GM18517 (cell line): ENCODE results near the gene CISD2.
"Not testable (repeated sequence)": the region's sequence is repeated elsewhere in the genome, so short reads cannot be mapped to it uniquely, and the experiment has no call there.

Experiments used
- ATAC-seq: cut with Tn5 transposase; IDR thresholded peaks from one replicate; pipeline ENCODE4 v1.9.1; 2021; ENCODE audit warnings: mild to moderate bottlenecking, moderate library complexity; ENCODE audit not compliant: unreplicated experiment

Gene CISD2

DNA sequence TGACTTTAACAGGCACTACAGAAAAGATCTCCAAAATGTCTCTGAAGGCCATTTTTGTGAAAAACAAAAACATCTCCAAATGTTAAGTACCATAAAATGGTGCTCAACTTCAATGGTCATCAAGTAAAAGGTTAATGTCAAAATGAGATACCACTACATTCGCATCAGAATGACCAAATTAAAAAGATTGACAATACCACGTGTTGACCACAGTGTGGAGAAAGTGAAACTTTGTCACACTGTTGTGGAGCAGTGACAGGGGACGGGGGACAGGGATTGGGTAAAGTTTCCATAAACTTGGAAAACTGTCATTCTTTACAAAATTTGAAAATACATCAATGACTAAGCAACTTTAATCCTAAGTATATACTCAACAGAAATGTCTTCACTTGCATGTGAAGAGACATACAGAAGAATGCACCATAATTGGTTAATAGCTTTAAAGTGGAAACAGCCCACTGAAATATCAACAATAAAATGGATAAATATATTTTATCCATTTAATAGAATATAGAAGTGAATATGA is 19.1 kb upstream of the CISD2 start:
- no peak for ATAC-seq

DNA sequence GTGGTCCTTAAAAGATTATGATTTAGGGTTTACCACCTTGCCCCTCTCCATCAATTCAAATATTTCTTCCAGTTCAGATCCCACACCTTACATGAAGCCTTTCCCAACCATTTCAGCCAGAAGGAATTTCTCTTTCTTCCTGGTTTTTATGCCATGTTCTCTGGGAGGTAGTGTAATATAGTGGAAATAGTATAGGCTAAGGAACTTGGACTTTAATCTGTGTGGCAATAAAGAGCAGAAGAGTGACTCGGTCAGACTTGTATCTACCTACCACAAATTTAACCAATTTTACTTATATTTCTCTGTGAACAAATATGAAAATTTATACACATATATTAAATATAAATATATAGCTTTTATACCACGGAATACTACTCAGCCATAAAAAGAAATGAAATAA is 18.4 kb upstream of the CISD2 start:
- ATAC-seq: no peak

DNA sequence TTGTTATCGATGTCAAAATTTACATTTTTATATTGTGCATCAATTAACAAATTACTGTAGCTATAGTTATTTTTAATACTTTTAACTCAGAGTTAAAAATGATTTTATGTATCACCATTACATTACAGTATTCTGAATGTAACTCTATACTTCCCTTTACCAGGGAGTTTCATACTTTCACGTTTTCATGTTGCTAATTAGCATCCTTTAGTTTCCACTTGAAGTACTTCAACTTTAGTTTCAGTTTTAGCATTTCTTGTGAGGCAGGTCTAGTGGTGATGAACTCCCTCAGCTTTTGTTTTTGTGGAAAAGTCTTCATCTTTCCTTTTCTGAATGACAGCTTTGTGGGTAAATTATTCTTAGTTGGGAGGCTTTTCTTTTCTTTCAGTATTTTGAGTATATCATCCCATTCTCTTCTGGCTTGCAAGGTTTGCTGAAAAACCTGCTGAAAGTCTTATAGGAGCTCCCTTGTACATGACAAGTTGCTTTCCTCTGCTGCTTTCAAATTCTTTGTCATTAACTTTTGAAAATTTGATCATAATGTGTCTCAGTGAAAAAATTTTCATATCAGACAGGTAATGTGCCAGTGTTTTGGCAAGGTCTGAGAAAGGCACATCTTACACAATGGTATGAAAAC is 9.8 kb upstream of the CISD2 start:
- no peak for ATAC-seq

DNA sequence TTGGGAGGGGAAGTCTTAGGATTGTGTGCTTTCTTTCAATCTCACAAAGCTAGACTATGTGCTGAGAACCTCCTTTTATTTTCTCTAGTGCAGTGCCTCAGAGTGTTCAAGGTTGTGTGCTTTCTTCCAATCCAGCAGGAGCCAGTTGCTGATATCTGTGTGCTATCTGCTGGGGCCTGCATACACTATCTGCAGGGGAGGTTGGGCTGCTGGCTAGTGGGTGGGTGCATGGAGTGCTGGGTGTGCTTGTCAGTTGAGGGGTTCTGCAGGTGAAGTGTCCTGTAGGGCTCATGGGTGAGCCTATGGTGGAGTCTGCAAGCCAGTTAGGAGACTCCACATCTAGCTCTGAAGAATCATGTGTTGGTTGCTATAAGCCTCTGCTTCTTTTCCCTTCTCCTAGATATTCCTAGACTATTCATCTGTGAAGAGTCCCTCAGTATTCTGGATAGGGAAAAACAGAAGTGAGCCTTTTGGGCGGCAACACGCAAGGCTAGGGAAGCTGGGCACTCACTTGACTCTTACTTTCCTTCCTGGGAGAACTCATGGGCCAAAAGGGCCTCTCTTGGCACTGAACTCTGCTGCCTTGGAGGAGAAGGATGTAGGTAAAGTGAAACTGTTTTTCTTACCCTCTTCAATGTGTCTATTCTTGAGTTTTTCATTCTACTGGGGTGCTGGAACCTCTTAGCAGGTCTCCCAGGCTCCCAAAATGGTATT is 8.0 kb upstream of the CISD2 start:
- no peak for ATAC-seq

DNA sequence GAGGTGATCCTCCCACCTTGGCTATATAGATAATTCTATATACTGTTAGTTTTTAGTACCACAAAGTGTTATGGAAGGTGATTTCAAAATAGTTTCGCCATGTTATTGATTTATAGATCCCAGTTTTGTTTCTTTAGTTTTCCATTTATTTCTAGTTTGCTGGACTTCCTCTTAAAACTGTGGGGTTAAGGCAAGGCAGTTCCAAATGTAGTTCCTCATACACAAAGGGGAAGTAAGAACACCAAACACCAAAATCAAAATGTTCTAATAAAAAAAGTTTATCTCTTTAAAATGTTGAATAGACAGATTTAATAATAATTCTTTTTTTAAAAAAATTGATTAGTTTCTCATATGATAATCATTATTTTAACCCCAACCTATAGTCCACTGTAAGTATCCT is 6.8 kb upstream of the CISD2 start:
- ATAC-seq: no peak

DNA sequence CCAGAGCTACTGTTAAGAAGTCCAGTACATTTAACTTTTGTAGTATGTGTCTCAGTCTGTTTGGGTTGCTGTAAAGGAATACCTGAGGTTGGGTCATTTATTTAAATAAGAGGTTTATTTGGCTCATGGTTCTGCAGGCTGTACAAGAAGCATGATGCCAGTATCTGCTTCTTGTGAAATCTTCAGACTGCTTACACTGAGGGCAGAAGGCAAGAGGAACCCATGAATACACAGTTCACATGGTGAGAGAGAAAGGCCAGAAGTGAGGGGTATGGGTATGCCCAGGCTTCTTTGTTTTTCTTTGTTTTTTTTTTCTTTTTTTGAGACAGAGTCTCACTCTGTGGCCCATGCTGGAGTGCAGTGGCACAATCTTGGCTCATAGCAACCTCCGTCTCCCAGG is 6.0 kb upstream of the CISD2 start:
- no peak for ATAC-seq

DNA sequence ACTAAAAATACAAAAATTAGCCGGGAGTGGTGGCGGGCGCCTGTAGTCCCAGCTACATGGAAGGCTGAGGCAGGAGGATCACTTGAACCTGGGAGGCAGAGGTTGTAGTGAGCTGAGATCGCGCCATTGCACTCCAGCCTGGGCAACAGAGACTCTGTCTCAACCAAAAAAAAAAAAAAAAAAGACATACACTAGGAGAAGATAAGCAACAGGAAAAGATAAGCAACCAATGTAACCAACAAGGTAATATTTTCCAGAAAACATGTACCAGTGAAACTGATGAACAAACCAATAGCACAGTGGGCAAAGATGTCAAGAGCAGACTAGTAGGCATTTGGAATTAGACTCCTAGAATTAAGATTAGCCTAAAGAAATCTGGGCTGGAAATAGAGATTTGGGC is 3.5 kb upstream of the CISD2 start:
- not testable (repeated sequence) for ATAC-seq

DNA sequence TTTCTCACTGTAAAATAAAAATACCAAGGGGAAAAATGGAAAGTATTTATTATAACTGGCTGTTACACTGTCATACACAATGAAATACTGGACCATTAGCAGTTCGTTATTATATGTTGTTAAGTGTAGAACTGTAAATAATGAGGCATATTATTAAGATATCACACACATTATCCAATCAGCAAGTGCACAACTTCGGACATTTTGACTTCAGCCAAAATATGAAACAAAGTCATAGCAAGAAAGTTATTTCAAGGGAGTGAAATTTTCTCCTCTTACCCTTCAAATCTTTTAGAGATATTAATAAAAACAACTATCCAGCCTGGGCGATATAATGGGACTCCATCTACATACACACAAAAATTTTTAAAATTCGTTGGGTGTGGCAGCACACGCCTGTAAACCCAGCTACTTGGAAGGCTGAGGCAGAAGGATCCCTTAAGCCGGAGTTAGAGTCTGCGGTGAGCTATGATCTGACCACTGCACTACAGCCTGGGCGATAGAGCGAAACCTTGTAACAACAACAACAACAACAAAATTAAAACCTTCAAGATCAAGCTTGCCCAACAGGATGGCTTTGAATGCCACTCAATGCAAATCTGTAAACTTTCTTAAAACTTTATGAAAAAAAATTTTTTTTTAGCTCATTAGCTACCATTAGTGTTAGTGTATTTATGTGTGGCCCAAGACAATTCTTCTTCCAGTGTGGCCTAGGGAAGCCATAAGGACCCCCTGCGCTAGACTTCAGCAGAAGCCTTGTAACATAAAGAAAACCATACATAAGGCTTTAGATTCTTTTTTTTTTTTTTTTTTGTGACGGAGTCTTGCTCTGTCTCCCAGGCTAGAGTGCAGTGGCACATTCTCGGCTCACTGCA is 1.3 kb upstream of the CISD2 start:
- no peak for ATAC-seq

DNA sequence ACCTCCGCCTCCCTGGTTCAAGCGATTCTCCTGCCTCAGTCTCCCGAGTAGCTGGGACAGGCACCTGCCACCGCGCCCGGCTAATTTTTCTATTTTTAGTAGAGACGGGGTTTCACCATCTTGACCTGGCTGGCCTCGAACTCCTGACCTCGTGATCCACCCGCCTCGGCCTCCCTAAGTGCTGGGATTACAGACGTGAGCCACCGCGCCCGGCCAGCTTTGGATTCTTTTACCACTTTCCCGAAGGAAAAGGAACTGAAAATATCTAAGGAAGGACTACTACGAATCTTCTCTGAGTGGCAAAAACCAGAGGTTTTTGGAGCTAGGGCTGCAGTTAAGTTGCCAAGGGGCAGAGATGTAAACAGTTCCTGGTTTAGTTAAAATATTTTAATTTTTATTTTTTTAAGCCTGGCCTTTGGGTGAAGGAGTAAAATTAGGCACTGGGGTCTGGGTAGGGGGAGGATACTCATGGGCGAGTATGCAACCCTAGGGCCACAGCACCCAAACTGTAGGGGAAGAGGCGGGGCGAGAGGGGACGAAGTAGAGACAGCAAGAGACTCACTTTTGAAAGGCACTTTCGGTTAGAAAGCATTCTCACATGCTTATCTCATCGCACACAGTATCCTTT is 525 bp upstream of the CISD2 start:
- ATAC-seq: no peak

DNA sequence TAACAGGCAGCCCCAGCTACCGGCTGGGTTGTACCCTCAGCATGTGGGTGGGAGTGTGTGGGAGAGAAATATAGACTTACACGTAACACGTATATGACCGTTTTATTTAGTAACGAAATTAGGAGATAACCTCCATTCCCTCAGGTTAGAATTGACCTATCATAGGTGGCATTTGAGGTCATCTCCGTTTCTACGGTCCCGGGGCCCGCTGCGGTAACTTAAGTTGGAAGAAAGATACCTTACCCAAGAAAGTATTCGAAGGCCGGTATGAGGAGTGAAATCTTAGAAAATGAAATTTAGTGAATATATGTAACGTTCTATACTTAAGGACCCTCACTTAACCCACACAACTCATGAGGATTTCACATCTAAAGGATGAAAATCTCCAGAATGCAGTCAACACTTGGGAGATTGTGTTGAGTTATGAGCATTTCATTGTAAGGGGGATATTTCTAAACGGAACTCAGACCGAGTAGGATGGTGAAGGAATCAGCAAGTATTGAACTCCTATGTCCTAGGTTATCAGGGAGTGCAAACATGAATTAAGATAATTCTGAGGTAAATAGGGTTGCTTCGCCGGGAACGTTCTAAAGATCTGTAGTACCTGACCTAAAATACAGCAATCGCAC is 891 bp downstream of the CISD2 start:
- peak; percentile 34 for ATAC-seq

DNA sequence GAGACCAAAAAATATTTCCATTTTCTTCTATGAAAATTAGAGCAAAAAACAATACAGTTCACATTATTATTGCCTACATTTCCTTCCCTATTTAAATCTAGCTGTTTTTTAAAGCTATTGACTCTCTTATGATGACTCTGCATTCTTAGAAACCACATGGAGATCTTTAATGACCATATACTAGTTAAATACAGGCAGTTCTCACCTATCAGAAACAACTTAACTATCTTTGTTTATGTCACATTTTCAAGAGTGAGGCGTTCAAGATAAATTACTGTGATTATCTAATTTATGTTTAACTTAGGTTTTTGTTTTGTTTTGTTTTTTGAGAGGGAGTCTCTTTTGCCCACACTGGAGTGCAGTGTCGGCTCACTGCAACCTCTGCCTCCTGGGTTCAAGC is 3.0 kb downstream of the CISD2 start:
- ATAC-seq: no peak

DNA sequence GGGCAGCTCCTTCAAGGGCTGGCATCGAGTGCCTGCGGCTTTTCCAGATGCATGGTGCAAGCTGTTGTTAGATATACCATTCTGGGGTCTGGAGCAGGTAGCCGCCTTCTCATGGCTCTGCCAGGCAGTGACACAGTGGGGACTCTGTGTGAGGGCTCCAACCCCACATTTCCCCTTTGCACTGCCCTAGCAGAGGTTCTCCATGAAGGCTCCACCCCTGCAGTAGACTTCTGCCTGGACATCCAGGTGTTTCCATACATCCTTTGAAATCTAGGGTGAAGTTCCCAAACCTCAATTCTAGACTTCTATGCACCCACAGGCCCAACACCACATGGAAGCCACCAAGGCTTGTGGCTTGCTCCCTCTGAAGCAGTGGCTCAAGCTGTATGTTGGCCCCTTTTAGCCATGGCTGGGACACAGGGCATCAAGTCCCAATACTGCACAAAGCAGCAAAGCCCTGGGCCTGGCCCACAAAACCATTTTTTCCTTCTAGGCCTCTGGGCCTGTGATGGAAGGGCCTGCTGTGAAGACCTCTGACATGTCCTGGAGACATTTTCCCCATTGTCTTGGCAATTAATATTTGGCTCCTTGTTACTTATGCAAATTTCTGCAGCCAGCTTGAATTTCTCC is 8.8 kb downstream of the CISD2 start:
- not testable (repeated sequence) for ATAC-seq

DNA sequence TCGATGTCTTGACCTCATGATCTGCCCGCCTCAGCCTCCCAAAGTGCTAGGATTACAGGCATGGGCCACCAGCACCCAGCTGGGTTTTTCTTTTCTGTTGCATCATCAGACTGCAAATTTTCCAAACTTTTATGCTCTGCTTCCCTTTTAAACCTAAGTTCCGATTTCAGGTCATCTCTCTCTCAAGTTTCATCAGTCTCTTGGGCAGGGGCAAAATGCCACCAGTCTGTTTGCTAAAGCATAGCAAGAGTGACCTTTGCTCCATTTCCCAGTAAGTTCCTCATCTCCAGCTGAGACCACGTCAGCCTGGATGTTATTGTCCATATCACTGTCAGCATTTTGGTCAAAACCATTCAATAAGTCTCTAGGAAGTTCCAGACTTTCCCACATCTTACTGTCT is 9.6 kb downstream of the CISD2 start:
- ATAC-seq: not testable (repeated sequence)

DNA sequence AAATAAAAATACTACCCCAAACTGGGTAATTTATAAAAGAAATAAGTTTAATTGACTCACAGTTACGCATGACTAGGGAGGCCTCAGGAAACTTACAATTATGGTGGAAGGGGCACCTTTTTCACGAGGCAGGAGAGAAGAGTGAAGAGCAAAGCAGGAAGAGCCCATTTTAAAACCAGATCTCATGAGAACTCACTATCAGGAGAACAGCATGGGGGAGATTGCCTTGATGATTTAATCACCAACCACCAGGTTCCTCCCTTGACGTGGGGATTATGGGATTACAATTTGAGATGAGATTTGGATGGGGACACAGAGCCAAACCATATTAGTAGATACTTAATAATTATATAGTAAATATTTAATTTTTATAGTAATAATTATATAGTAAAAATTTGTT is 10.1 kb downstream of the CISD2 start:
- no peak for ATAC-seq

DNA sequence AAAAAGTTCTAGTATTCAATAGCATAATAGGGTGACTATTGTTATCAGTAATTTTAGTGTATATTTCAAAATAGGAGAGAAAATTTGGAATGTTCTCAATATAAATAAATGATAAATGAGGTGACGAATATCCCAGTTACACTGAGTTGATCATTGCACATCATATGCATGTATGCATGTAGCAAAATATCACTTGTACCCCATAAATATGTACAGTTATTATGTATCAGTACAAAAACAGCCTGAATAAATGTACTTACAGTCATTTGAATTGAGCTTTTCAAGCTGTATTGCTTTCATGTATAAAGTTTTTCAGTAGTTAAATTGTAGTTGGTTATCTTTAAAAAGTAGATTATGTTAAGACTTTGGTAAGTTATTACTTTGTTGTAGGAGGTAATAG is 12.6 kb downstream of the CISD2 start:
- no peak for ATAC-seq

DNA sequence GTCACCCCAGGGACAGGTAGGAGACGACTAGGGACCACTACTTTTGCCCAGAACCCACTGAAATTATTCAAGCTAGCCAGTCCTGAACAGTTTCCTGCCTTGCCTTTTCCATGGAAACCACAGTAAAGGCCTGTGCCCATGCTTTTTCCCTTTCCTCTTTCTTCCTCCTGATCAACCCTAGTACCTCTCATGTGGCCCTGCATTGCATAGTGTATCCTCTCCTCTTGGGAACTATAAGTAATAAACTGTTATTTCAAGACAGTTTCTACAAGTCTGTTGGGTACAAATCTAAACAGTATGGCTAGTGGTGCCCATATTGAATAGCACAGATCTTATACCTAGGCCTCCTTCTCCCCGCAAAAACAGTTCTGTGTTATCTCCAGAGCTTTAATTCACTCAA is 14.5 kb downstream of the CISD2 start:
- ATAC-seq: no peak

DNA sequence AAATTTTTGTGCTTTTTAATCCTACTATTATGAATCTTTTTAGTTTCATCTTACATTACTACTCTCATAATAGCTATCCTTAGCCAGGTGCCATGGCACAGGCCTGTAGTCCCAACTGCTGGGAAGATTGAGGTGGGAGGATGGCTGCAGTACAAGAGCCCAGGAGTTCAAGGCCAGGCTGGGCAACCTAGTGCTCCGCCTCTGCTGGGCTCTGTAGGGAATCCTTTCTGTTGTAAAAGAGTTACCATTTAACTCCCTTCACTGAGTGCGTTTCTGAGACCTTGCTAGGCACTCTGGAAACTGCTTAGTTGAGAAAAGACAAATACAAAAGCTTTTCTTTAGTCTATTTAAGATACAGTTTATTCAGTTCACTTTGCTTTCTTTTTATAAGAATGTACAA is 19.8 kb downstream of the CISD2 start:
- not testable (repeated sequence) for ATAC-seq

DNA sequence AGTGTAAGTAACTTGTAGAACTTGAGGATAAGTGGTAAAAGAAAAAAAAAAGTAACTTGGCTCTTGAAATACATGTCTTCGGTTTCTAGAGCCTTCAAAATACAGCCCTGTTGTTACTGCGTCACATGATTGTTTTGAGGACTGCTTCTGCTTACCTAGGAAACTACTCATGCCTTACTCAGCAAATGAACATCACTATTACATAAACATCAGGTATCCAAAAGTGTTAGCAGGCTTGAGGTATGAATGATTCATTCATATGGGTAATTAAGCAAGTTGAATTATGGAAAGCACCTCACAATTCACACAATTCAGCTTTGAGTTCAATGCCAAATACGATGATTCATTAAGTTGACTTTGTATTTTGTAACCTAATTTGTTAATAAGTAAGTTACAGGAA is 21.1 kb downstream of the CISD2 start:
- ATAC-seq: not testable (repeated sequence)

DNA sequence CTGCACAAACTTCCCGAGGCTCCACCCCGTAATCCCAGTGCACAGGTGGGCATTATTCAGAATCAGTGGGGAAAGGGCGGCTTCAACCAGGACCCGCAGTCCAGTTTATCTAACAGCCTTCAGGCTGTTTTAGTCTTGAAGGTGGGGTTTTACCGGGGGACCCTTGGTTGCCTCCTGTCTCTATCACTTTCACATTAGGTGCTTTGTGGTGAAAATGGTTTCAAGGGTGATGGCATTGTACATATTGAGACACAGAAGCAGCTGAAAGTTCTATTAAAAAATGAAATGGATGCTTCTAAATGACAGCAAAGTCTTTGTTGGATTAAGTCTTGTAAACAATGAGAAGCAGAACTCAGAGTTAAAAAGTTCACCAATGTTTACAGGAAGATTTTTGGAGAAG is 27.8 kb downstream of the CISD2 start:
- ATAC-seq: not testable (repeated sequence)

DNA sequence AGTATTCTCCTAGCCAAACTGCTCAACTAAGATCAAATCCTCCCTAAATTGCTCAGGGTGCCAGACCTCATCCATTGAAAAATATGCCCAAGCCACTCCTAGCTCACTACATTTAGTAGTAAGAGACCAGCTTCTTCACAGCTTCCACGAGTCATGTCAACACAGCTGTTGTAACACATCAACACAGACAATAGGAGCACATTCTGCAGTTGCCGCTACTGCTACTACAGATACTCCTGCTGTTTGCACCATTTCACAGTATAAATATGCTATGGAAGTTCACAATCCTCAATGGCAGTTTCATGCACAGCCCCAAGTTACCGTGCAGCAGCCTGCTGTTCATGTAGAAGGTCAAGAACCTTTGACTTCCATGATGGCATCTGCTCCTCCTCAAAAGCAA is 28.8 kb downstream of the CISD2 start:
- not testable (repeated sequence) for ATAC-seq
